Activated T-helper 17 cell treated with anti-CD3 and anti-CD28 coated beads, Interleukin-2, amount 50 U/mL, for 72 hours (primary cell): ENCODE measurements around the gene RAB28. TPM values are rescaled to one million over a fixed set of nuclear protein-coding genes. Genes with fewer than 3 reads are reported as not detected.

Experiments used
- ATAC-seq: fragments of 150-1000 bp; cut with Tn5 transposase; replicated peaks from 2 replicates; pipeline ENCODE4 v1.10.0; 2021; ENCODE audit warnings: mild to moderate bottlenecking, moderate library complexity
- H3K27ac Mint-ChIP-seq: one replicate; pipeline ENCODE4 v1.8.0; 2022; ENCODE audit warnings: mixed read lengths
- H3K27me3 Mint-ChIP-seq: one replicate; pipeline ENCODE4 v1.8.0; 2022; ENCODE audit warnings: mixed read lengths
- H3K36me3 Mint-ChIP-seq: one replicate; pipeline ENCODE4 v1.8.0; 2022; ENCODE audit warnings: low read depth, mild to moderate bottlenecking, mixed read lengths
- H3K4me1 Mint-ChIP-seq: one replicate; pipeline ENCODE4 v1.8.0; 2022; ENCODE audit warnings: mixed read lengths
- H3K4me3 Mint-ChIP-seq: one replicate; pipeline ENCODE4 v1.8.0; 2022; ENCODE audit warnings: mild to moderate bottlenecking, mixed read lengths
- H3K9me3 Mint-ChIP-seq: one replicate; pipeline ENCODE4 v1.8.0; 2022; ENCODE audit warnings: mixed read lengths
- total RNA-seq, 2 donors: library from RNA; stranded (reverse); gene quantifications; one replicate each; pipeline ENCODE4 v1.2.3, GENCODE V29; 2022

RAB28 gene
- total RNA-seq: 10 to 100 TPM in 1 of 2 donors, 1 to 10 TPM in 1; 10.0 to 14.5 TPM

GRCh38 chr4:13484122-13484748, at the start of gene RAB28:
RAB28 (minus strand) TSS chr4:13484340.
- Mint-ChIP-seq H3K4me3 (peak within 1 kb of the TSS; percentile 90), H3K4me1 (peaks cover 14% of the 10 kb centered on the region), H3K9me3 (no peaks in the 10 kb centered on the region), H3K36me3 (no peaks in the 10 kb centered on the region), H3K27ac (peak within 1 kb of the TSS; percentile 92), H3K27me3 (peaks cover 7% of the 10 kb centered on the region)
- peak; percentile 96 for ATAC-seq

GRCh38 chr4:13531625-13531998, 47.5 kb upstream of the RAB28 start:
- H3K4me3 Mint-ChIP-seq: no peak overlapping the region
- no peak overlapping the region for H3K27ac Mint-ChIP-seq
- peaks cover 68% of the 10 kb centered on the region for H3K27me3 Mint-ChIP-seq
- no peak for ATAC-seq
- H3K9me3 Mint-ChIP-seq: no peaks in the 10 kb centered on the region
- peaks cover 13% of the 10 kb centered on the region for H3K4me1 Mint-ChIP-seq
- H3K36me3 Mint-ChIP-seq: peaks cover 2% of the 10 kb centered on the region

GRCh38 chr4:13530823-13531624, 46.9 kb upstream of the RAB28 start:
- Mint-ChIP-seq H3K9me3 (no peaks in the 10 kb centered on the region), H3K4me3 (no peak overlapping the region), H3K36me3 (no peaks in the 10 kb centered on the region), H3K4me1 (peaks cover 13% of the 10 kb centered on the region), H3K27me3 (peaks cover 69% of the 10 kb centered on the region), H3K27ac (no peak overlapping the region)
- no peak for ATAC-seq

GRCh38 chr4:13529128-13529919, 45.2 kb upstream of the RAB28 start:
- Mint-ChIP-seq H3K36me3 (no peaks in the 10 kb centered on the region), H3K9me3 (no peaks in the 10 kb centered on the region), H3K4me1 (peaks cover 13% of the 10 kb centered on the region), H3K27ac (no peak overlapping the region), H3K4me3 (peak overlapping the region; percentile 46), H3K27me3 (peaks cover 70% of the 10 kb centered on the region)
- no peak for ATAC-seq

GRCh38 chr4:13528821-13529127, 44.6 kb upstream of the RAB28 start:
- Mint-ChIP-seq H3K27me3 (peaks cover 68% of the 10 kb centered on the region), H3K9me3 (no peaks in the 10 kb centered on the region), H3K27ac (no peak overlapping the region), H3K4me3 (peak overlapping the region; percentile 46), H3K4me1 (peaks cover 13% of the 10 kb centered on the region), H3K36me3 (no peaks in the 10 kb centered on the region)
- ATAC-seq: no peak

GRCh38 chr4:13527981-13528820, 44.1 kb upstream of the RAB28 start:
- H3K27ac Mint-ChIP-seq: no peak overlapping the region
- H3K36me3 Mint-ChIP-seq: no peaks in the 10 kb centered on the region
- H3K9me3 Mint-ChIP-seq: no peaks in the 10 kb centered on the region
- H3K4me3 Mint-ChIP-seq: peak overlapping the region; percentile 46
- peaks cover 13% of the 10 kb centered on the region for H3K4me1 Mint-ChIP-seq
- peak; percentile 90 for ATAC-seq
- H3K27me3 Mint-ChIP-seq: peaks cover 64% of the 10 kb centered on the region

GRCh38 chr4:13527192-13527980, 43.2 kb upstream of the RAB28 start:
- no peak overlapping the region for H3K27ac Mint-ChIP-seq
- H3K4me3 Mint-ChIP-seq: peak overlapping the region; percentile 46
- H3K36me3 Mint-ChIP-seq: no peaks in the 10 kb centered on the region
- H3K27me3 Mint-ChIP-seq: peaks cover 67% of the 10 kb centered on the region
- peaks cover 13% of the 10 kb centered on the region for H3K4me1 Mint-ChIP-seq
- no peak for ATAC-seq
- no peaks in the 10 kb centered on the region for H3K9me3 Mint-ChIP-seq

GRCh38 chr4:13526658-13527057, 42.5 kb upstream of the RAB28 start:
- no peak overlapping the region for H3K4me3 Mint-ChIP-seq
- ATAC-seq: no peak
- H3K4me1 Mint-ChIP-seq: peaks cover 13% of the 10 kb centered on the region
- peaks cover 68% of the 10 kb centered on the region for H3K27me3 Mint-ChIP-seq
- H3K36me3 Mint-ChIP-seq: no peaks in the 10 kb centered on the region
- no peaks in the 10 kb centered on the region for H3K9me3 Mint-ChIP-seq
- H3K27ac Mint-ChIP-seq: no peak overlapping the region

- H3K36me3 Mint-ChIP-seq: no peaks in the 10 kb centered on the region
- H3K9me3 Mint-ChIP-seq: no peaks in the 10 kb centered on the region
- no peak for ATAC-seq
- no peak overlapping the region for H3K4me3 Mint-ChIP-seq
- H3K27me3 Mint-ChIP-seq: peaks cover 65% of the 10 kb centered on the region
- H3K27ac Mint-ChIP-seq: no peak overlapping the region
- H3K4me1 Mint-ChIP-seq: peaks cover 9% of the 10 kb centered on the region
Measured at GRCh38 chr4:13525606-13526281, 41.6 kb upstream of the RAB28 start.

GRCh38 chr4:13524504-13525243, 40.5 kb upstream of the RAB28 start:
- Mint-ChIP-seq H3K9me3 (no peaks in the 10 kb centered on the region), H3K27ac (no peak overlapping the region), H3K4me3 (no peak overlapping the region), H3K4me1 (peaks cover 9% of the 10 kb centered on the region), H3K27me3 (peaks cover 58% of the 10 kb centered on the region), H3K36me3 (no peaks in the 10 kb centered on the region)
- ATAC-seq: no peak

GRCh38 chr4:13523591-13524503, 39.7 kb upstream of the RAB28 start:
- Mint-ChIP-seq H3K9me3 (no peaks in the 10 kb centered on the region), H3K27me3 (peaks cover 52% of the 10 kb centered on the region), H3K27ac (no peak overlapping the region), H3K36me3 (no peaks in the 10 kb centered on the region), H3K4me1 (peaks cover 9% of the 10 kb centered on the region), H3K4me3 (no peak overlapping the region)
- ATAC-seq: no peak

GRCh38 chr4:13523105-13523477, 39.0 kb upstream of the RAB28 start:
- no peak overlapping the region for H3K27ac Mint-ChIP-seq
- no peaks in the 10 kb centered on the region for H3K9me3 Mint-ChIP-seq
- H3K36me3 Mint-ChIP-seq: no peaks in the 10 kb centered on the region
- H3K4me3 Mint-ChIP-seq: peak overlapping the region; percentile 22
- ATAC-seq: no peak
- peaks cover 45% of the 10 kb centered on the region for H3K27me3 Mint-ChIP-seq
- H3K4me1 Mint-ChIP-seq: peaks cover 4% of the 10 kb centered on the region
